ENCODE results near the gene SLU7. TPM values are rescaled to one million over a fixed set of nuclear protein-coding genes. Genes with fewer than 3 reads are reported as not detected.

SLU7 gene
- total RNA-seq, 1 experiment from 2014 or later, result 33.3 TPM

DNA sequence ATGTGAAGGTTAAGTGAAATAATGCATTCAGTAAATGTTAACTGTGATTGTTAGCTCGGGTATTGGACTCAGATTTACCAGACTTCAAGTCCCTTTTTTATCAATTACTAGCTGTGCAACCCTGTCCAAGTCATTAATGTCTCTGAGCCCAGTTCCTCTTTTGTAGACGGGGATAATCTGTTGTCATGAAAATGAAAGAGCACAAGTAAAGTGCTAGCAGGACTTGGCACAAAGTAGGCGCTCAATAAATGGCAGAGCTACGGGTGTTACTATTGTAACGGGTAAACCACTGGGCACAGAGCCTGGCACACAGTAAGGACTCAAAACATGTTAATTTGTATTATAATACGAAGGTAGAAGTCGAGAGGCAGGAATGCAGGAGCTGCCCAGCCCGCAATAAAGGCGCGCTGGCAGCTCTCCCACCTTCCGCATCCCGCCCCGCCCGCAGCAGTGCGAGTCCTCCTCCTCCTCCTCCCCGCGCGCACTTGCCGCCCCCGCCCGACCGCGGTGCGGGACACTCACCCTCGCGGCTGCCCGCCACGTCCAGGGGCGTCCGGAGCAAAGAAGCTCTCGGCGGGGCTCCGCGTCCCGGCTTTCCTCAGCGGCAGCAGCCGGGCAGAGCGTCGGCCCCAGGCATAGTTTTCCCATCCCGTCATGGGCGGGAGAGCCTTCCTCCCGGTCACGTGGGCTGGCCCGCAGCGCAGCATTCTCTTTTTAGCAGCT, 48.7 kb downstream of the SLU7 start, which contains the start of gene C1QTNF2:
Gene C1QTNF2 (minus strand): TSS at position 637 of the 723 bp plus-strand sequence. CDS start 15,615 bp downstream, outside the sequence.
- Histone ChIP-seq H3F3A (ENCODE audit: low read length, unreplicated experiment) (no peaks in the 10 kb centered on the region), H3K4me2 (ENCODE audit: low read length) (peak within 1 kb of the TSS; percentile 83), H3K9me2 (replicated peaks; ENCODE audit: low read length) (no peaks in the 10 kb centered on the region), H4K20me1 (ENCODE audit: low read length) (no peaks in the 10 kb centered on the region), H3K36me3 (ENCODE audit: low read depth, low read length) (no peaks in the 10 kb centered on the region), H3K79me2 (ENCODE audit: low read length) (no peaks in the 10 kb centered on the region), H2AFZ (ENCODE audit: low read length) (peak within 1 kb of the TSS; percentile 78), H3K9me3 (ENCODE audit: low read length) (peaks cover 3% of the 10 kb centered on the region; the same call in 1 of the 2 replicates), H3K27me3 (ENCODE audit: low read length) (peaks cover 28% of the 10 kb centered on the region; the same call in 1 of the 2 replicates), H3K4me1 (ENCODE audit: insufficient read depth, low read length) (no peaks in the 10 kb centered on the region; the same call in 1 of the 2 replicates), H3K4me3 (ENCODE audit: low read length) (peak within 1 kb of the TSS; percentile 63), H3K9ac (ENCODE audit: low read length) (no peak within 1 kb of the TSS), H3K27ac (ENCODE audit: low read length) (no peak within 1 kb of the TSS)
- BruUV-seq (replicated peaks), result no TSS peak
- intact Hi-C loops (cut with micrococcal nuclease), result no loop called here
- TF ChIP-seq CTCF (conservative IDR thresholded peaks at IDR 0.05; ENCODE audit: low read depth, low read length) (no peak), EZH2phosphoT487 (IDR thresholded peaks at IDR 0.05; ENCODE audit: borderline replicate concordance, low read length) (no peak), EZH2 (IDR thresholded peaks at IDR 0.05; ENCODE audit: low read length, unreplicated experiment) (peak; percentile 76)
- peak; percentile 35 for DNase-seq
- ATAC-seq, result peak; percentile 59
- ChIA-PET POLR2A (ENCODE audit: unreplicated experiment) (no interaction called here), CTCF (interaction anchor here (1.2 kb wide), 1 partner anchor 21 kb away, joined by 8 read pairs; no protein-coding TSS in a partner anchor)

DNA sequence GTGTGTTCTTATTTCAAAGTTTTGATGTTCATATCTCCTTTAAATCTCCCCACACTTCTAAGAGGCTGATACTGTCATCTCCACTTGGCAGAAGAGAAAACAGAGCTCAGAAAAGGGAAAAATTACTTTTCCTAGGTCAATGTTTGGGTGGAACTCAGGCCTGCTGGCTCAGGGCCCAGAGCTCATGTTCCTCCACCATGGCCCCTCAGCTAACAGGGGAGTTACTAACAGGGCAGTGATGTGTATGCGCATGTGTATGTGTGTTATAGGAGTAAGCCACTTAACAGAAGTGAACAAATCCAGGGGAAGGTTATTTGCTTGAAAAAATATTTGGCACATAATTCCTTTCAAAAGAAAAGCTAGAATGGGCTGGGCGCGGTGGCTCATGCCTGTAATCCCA, 51.0 kb downstream of the SLU7 start:
- ChIA-PET POLR2A (ENCODE audit: unreplicated experiment) (interaction anchor here (0.6 kb wide), 1 partner anchor 1094 kb away, joined by 3 read pairs; no protein-coding TSS in a partner anchor), CTCF (no interaction called here)
- Histone ChIP-seq H3F3A (ENCODE audit: low read length, unreplicated experiment) (no peaks in the 10 kb centered on the region), H3K4me1 (ENCODE audit: insufficient read depth, low read length) (no peaks in the 10 kb centered on the region; the same call in 1 of the 2 replicates), H3K9me2 (replicated peaks; ENCODE audit: low read length) (no peaks in the 10 kb centered on the region), H3K9ac (ENCODE audit: low read length) (no peak overlapping the region), H4K20me1 (ENCODE audit: low read length) (no peaks in the 10 kb centered on the region), H3K36me3 (ENCODE audit: low read depth, low read length) (no peaks in the 10 kb centered on the region), H3K4me2 (ENCODE audit: low read length) (no peak overlapping the region), H3K27ac (ENCODE audit: low read length) (no peak overlapping the region), H2AFZ (ENCODE audit: low read length) (no peak overlapping the region), H3K9me3 (ENCODE audit: low read length) (peaks cover 3% of the 10 kb centered on the region; the same call in 1 of the 2 replicates), H3K79me2 (ENCODE audit: low read length) (no peaks in the 10 kb centered on the region), H3K4me3 (ENCODE audit: low read length) (no peak overlapping the region), H3K27me3 (ENCODE audit: low read length) (peaks cover 22% of the 10 kb centered on the region; the same call in 1 of the 2 replicates)
- ATAC-seq (no peak), DNase-seq (no peak)
- intact Hi-C loops (cut with micrococcal nuclease), result no loop called here
- no TSS peak for BruUV-seq (replicated peaks)
- TF ChIP-seq CTCF (conservative IDR thresholded peaks at IDR 0.05; ENCODE audit: low read depth, low read length) (no peak), EZH2 (IDR thresholded peaks at IDR 0.05; ENCODE audit: low read length, unreplicated experiment) (no peak), EZH2phosphoT487 (IDR thresholded peaks at IDR 0.05; ENCODE audit: borderline replicate concordance, low read length) (no peak)

Measured in PC-3 (cell line).